HG03196 (cell line): Measurements from ENCODE around the gene PER2.
A peak's percentile ranks its signal among the peaks of the same experiment; 100 is the strongest.

Experiments
- ATAC-seq: cut with Tn5 transposase; IDR thresholded peaks from one replicate; pipeline ENCODE4 v1.9.1; 2021; ENCODE audit not compliant: unreplicated experiment

The PER2 gene

DNA sequence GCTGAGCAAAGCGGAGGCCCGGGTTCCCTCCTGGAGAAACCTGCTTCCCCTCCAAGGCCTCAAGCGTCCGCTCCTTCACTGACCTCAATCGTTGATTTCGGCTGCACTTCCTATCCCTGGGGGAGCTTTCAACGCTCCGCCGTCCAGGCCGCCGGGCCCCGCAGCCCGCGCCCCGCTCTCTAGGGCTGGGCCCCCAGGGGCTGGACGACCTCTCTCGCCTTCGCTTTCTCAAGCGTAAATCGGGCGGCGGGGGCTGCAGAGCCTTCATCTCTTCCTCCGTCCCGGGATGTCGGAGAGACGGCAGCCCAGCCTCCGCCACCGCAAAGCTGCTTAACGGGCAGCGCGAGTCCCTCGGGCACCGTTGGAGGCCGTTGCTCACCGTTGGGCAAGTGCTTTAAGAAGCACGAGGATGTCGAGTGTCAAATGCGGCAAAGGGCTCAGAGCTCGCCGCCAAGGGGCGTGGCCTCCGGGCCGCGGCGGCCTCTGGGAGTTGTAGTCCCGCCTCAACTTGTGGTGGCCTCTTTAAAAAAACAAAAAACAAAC lies 57.1 kb downstream of the PER2 start:
- peak; percentile 56 for ATAC-seq

DNA sequence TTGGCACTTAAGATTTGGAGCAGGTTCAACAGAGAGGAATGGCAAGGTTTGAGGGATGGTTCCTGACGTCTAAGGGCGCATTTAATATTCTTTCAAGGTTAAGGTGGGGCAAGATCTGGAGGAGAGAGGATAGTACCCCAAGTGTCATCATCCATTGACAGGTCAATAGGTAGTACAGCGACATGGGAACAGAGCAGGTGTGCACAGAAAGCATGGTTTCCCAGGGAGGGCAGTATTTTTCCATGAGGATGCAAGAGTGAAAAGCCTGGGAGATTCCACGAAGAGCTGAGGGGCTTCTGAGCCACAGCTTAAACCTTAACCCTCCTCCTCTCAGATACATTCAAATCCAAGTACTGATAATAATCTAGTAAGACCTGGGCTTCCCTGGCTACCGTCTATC lies 57.7 kb downstream of the PER2 start:
- ATAC-seq, result no peak

DNA sequence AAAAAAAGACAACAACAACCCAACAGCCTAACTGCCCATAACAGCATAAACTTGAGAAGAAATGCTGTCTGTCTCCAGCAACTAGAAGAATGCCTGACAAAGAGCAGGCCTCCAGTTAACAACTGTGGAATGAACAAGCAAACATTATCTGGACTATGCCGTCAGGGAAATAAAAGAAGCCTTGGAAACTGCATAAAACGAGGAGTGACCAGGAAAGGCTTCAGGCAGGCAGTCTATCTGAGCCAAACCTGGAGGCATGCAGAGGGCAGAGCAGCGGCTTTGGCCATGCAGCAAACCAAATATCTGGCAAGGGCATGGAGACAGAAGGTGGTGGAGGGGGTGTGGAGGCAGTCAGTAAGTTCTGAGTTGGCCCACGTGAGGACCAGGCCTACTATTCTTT lies 59.7 kb downstream of the PER2 start:
- ATAC-seq, result no peak

DNA sequence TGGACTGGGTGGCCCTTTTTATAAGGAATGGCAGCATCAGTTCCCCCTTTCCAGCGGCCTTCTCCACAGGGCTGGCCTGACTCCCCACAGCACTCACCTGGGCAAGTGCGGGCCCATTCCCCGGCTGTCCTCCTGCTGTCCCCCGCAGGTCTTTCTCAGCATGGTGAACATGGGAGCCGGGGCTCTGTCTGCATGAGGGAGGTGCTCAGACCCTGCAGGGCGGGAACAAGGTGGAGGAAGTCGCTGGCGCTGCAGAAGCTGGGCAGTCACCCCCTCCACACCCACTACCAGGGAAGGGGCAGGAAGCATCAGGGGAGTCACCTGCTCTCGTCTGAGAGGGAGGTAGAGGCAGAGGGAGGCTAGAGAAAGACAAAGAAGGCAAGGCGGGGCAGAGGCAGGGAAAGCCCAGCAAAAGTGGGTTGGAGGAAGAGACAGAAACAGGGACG lies 60.8 kb downstream of the PER2 start:
- ATAC-seq, result no peak

DNA sequence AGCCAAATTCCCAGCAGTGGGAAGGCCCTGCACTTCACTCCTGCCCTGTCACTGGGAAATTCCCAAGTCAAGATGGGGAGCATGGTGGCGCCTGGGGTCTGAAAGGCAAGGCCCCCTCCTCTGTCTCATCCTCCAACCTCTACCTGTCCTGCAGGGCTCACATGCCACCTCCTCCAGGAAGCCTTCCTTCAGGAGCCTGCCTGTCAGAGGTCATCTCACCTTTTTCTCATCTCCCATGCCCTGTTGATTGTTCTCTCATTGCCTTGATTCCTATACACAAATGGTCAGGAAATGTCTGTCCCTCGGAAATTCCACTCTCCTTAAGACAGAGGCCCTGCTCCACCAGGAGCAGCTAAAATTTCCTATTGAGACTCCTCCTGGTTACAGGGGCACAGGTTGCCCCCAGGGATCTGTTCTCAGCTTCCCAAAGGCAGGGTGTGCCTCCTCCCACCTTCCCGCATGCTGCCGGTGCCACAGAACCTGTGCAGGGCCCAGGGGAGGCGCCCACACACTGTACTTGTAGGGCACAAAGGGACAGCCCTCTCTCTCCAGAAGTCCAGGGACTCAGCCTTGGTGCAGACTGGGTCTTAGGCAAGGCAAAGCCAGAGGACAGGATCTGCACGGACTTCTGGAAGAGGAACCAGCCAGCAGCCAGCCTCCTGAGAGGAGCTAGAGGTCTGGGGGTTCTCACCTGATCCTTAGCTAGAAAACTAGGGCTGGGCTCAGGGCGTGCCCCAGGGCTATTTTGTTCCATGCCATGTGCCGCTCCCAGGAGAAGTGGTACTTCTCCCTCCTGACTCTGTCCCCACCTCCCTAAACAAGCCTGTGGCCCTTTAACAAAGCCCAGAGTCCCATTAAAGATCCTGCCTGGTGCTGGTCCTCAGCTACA lies 61.5 kb downstream of the PER2 start:
- ATAC-seq, result no peak

DNA sequence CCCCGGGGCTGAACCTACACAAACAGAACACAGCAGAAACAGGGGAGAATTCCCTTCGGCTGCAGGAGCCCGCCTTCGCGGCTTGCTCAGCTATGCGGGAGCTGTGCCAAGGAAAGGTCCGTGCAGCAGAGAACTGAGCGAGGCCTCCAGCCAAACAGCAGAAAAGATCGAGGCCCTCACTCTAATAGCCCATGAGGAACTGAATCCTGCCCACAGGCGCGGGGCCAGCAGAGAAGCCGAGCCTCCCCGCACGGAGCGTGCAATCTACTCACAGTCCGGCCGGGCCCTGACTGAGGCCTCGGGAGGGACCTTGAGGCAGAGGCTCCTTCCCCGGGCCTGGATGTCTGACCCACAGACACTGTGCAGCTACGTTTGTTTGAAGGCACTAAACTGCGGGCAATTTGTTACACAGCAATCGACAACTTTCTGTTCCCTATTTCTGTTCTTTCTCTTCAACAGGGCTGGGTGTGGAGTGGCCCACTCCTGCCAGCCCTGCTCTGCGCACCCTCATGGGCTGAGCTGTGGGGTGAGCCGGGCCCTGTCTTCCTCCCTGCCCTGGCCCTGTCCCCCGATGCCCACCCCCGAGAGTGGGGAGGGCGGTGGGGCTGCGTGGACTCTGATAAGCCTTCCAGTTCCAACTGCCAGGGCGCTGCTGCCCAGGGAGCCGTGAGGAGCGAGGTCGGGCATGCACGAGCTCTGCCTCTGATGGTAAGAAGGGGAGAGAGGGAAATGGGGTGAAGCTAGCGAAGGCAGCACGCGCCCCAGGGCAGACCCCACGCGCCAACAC lies 62.3 kb downstream of the PER2 start:
- no peak for ATAC-seq

DNA sequence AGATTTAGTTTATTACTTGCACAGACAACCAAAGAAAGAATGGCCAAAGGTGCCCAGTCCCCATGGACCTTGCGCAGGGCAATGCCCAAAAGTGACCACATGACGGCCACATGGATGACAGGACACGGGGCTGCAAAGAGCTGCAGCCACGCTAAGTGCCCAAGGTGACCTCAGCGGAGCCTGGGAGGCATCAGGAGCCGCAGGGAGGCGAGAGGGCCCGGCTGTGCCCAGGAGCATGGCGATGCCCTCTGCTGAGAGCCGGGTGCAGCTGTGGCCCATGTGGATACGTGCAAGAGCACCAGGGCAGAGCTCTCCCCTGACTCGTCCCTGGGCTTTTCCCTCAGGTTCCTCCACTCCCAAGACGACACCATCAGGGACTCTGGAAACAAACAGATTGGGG lies 63.3 kb downstream of the PER2 start:
- ATAC-seq, result no peak

DNA sequence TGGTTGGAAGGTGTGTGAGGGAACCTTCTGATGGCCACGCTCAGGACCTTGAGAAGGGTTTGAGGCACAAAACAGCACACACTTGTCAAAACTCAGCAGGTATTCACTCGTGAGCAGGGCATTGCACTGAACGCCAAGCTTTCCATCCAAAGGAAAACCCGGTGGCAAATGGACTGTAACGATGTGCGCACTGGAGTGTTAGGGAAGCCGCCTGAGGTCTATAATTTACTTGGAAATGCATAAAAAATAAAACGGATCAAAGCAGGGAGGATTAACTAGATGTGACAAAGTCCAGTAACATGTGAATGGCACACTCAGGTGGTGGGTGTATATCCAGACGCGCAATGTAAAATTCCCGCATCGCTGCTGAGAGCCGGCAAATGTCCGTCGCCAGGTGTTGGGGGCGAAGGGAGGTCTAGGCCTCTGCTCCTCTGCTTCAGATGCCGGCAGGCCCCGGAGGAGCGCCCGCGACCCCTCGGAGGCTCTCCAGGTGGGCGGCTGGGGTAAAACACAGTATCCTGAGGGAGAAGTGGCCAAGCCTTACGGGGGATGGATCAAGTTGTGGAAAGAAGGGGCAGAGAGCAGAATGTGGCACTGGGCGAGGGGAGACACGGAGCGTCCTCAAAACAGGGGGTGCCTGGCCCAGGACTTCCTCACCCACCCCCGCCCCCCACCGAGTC lies 63.9 kb downstream of the PER2 start:
- ATAC-seq, result no peak

DNA sequence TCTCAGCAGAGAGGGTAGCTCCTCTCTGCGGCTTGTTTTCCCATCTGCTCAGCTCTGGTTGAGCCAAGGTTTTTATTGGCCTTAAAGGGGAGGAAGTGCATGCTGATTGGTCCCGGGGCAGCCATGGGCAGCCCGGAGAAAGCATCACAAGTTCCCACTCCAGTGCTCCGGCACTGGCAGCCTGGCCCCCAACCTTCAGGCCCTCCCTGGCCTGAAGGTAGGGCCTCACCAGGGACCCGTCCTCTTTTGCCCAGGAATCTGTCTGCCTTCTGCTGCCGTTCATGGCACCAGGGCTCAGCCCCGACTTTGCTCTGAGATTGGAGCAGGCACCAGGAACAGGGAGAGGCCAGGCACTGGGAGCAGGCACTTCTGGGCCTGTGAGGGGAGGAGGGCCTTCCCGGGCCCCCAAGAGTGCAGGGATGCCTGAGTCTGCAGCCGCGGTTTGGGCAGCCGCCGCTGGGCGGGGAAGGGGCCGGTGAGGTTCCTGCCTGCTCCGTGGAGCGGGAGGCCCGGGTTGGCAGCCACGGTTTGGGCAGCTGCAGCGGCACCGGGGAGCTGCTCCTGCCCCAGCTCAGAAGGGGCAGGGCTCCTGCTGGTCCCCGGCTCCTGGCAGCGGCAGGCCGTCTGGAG lies 67.4 kb downstream of the PER2 start:
- ATAC-seq, result no peak

DNA sequence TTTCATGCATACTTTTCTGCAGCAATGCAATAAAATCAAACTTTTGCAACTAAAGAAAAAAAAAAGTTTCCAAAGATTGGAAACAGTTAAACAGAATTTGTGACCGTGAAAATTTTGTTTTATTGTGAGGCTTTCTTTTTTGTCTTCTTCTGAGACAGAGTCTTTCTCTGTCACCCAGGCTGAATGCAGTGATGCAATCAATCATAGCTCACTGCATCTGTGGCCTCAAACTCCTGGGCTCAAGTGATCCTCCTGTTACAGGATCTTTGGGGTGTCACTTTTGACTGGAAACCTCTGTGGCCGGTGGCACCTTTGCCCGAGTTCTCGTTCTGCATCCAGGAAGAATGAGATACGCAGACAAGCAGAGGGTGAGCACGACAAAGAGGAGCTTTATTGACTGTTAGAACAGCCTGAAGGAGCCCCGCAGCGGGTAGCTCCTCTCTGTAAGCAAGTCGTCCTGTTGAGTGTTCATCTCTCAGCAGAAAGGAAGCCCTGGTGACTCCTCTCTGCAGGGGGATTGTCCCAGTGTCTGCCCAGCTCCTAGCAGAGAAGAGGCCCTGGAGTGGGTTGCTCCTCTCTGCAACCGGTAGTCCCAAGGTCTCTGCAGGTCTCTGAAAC lies 68.0 kb downstream of the PER2 start:
- no peak for ATAC-seq

DNA sequence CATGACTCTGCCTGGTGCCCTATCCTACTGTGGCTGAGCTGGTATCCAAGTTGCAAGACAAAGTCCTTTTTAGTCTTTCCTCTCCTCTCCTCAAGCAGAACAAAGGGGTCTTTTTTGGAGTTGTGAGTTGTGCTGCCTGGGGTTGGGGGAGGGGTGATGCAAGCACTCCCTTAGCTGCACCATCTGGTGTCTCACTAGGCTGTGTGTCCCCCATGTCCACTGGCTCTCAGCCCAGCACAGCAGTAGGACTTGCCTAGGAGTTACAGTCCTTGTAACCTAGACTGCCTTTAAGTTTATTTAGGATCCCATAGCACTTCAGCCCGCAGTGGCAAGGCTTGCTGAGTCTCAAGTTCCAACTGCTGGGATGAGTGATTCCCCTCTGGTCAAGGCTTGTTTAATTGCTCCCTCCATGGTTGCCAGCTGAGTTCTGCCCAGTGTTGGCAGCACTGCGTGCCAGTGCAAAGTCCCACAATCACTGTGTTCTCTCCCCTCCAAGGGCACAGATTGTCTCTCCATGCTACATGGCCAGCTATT lies 71.7 kb downstream of the PER2 start:
- no peak for ATAC-seq

DNA sequence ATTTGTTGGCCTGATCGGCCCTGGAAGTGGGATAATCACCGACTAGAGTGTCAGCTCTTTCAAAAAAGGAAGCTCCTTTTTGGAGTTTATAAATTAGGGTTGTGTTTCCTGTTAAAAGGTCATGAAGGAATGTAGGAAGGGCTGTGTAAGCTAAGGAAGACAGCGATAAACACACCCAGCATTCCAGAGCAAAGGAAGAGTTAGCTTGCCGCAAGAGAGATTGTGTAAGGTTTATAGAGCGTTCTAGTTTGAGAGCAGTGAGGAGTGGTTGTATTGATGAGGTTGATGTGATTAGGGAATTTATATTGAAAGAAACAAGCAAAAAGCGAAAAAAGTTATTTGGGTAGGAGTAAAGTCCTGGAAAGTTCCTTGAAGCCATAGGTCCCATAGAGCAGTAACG lies 81.4 kb downstream of the PER2 start:
- ATAC-seq, result no peak

DNA sequence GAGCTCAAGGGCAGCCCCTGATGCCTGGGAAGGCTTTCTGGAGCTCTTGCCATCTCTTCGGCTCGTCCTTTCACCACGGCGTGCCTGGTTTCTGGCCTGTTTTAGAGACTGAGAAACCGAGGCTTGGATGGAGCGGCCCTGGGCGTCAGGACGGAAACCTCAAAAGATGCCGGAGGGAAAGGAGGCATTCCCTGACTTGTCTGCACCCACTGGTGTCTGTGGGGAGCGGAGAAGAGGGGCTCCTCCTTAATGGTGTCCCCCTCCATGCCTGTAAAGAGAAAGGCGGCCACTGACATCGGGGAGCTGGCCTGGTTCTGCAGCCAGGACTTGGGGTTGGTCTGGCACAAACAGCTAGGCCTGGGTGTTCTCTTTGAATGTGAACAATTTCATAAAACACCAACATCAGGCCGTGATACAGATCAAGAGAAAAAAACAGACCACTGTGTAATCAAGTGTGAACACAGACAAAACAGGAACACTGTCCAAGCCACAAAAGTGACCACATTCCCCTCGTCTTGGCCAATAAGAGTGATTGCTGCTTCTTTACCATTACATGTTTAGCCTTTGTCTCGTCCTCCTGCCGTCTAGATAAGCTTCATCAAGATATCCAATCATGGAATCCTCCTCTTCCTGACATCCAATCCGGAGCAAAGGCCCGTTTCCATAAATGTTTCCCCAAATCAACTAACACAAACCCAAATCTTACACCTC lies 84.3 kb downstream of the PER2 start:
- peak; percentile 6 for ATAC-seq

DNA sequence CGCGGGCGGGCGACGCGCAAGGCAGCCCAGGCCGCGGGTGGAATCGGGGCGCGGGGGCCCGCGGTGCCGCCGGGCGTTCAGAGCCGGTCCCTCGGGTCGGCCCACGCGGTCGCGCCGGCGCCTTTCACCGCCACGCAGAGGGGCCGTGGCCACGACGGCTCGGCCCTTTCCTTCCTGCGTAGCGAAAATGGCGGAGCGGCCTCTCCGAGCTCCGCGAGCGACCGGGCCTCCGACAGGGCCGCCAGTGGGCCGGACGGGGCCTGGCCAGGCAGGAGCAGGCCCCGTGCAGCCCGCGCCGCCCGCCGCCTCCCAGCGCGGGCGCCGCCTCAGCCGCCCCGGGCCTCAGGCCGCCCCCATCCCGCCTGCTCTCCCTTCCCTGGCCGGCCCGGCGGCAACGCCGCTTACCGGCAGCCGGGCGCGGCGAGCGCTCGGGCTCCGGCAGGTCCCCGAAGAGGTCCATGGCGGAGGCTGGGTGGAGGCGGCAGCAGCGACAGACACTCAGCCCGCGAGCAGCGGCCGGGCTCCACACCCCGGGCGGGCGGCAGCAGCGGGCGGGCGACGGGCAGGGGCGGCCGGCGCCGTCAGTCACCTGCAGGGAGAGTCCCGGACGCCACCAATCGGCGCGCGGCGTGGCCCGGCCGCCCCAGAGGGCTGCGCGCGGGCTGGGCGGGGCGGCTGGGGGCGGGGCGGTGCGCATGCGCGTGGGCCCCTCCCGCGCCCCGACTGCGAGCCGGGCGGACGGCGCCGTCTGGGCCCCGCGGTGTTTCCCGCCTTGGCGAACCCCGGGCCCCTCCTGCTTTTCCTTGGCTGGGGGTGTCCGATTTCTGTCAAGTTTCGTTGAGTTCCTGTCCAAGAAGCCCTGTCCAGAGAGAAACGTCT lies 85.1 kb downstream of the PER2 start, which contains the start of gene ILKAP:
Gene ILKAP, minus strand, starts transcription at position 602 of the 879 bp plus-strand sequence. Its CDS starts 142 bp downstream, at position 460.
- ATAC-seq, result peak; percentile 95

DNA sequence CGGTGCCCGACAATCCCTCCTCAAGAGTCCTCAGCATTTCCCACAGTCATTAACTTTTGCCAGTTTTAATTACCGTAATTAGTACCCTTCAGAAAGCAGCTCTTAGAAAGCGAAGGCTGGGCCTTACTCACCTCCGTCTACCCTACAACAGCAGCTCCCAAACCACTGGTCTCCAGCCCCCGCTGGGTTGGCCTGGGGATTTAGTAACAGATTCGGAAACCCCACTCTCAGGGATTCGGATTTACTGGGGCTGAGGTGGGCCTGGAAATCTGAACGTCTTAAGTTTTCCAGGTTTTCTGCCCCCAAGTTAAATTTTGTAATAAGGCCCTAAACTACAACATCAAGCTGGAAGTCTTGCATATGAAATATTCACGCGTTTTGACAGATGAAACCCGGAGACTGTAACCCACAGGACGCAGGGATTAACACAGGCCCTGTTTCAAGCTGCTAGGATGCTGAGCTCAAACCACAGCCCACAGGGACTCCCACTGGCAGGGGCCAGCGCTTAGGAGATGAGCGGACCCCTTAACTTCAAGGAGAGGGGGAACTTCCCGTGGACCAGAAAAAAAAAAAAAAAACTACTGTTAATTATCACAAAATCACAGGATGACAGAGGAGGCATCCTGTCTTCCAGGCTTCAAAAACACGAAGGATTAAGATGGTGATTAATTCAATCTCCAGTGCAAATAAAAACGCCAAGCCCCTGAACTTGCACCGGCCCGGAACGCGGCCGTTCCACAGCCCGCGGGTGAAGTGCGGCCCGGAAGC lies 85.9 kb downstream of the PER2 start:
- ATAC-seq, result no peak
